Bronchial smooth muscle cell (primary cell): Measurements from ENCODE around the gene PARVG. TPM values are rescaled to one million over a fixed set of nuclear protein-coding genes. Genes with fewer than 3 reads are reported as not detected.

ENCODE experiments used
- total RNA-seq: library from RNA; depleted of rRNA; stranded (reverse); fragments of >200 nt; gene quantifications from 2 replicates; pipeline ENCODE4 v1.2.1, GENCODE V29; 2014

Gene PARVG
- total RNA-seq = 0.09 TPM in 1 of 2 replicates, not detected in the other

DNA sequence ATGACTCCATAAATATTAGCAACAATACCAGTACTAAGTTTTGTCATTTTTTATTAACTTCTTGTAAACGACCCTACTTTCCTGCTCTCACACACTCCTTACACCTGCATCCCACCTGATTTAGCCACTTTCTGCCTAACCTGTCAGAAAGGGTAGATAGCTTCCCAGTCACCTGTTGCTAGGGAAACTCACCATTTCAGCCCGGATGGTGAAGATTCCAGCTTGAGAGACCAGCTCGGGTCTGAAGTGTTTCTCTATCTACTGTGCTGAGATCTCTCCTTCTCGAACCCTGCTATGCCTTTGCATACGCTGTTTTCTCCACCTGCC lies at the start of gene PARVG:
TSS of gene PARVG (plus strand) at position 220 of the 327 bp plus-strand sequence. CDS start 2,405 bp downstream, outside the sequence.

Other genes with a start within 250 kb of the PARVG start
- gene SAMM50, start 225.5 kb upstream of the PARVG start, total RNA-seq = 47.5 and 58.5 TPM in 2 replicates
- gene PARVB, start 156.6 kb upstream of the PARVG start, total RNA-seq = 14.5 and 26.7 TPM in 2 replicates
- 1.6 and 5.8 TPM in 2 replicates for gene SHISAL1, start 132.0 kb downstream of the PARVG start, total RNA-seq